GM23338 (cell line): ENCODE measurements around the gene CCIN.

Experiments
- POLR2AphosphoS5 ChIP-seq: IDR thresholded peaks from 2 replicates; pipeline ENCODE4 v1.6.1; 2016; ENCODE audit warnings: antibody characterized with exemption, low read depth
- TF ChIP-seq, protein P1 (sequence below), 2 experiments: fragments of 200-600 bp in 1 of 2; sonication (generic) in 1 of 2; conservative IDR thresholded peaks; 2 replicates each; pipeline versions ENCODE4 v1.5.1 to v1.6.1; 2016 to 2017; ENCODE audit warnings: antibody characterized with exemption in 2 of 2, low read depth in 2 of 2, mild to moderate bottlenecking in 2 of 2, moderate library complexity in 1 of 2

- no peak for TF ChIP-seq POLR2AphosphoS5
- TF ChIP-seq, protein P1, sequence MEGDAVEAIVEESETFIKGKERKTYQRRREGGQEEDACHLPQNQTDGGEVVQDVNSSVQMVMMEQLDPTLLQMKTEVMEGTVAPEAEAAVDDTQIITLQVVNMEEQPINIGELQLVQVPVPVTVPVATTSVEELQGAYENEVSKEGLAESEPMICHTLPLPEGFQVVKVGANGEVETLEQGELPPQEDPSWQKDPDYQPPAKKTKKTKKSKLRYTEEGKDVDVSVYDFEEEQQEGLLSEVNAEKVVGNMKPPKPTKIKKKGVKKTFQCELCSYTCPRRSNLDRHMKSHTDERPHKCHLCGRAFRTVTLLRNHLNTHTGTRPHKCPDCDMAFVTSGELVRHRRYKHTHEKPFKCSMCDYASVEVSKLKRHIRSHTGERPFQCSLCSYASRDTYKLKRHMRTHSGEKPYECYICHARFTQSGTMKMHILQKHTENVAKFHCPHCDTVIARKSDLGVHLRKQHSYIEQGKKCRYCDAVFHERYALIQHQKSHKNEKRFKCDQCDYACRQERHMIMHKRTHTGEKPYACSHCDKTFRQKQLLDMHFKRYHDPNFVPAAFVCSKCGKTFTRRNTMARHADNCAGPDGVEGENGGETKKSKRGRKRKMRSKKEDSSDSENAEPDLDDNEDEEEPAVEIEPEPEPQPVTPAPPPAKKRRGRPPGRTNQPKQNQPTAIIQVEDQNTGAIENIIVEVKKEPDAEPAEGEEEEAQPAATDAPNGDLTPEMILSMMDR (conservative IDR thresholded peaks at IDR 0.05; ENCODE audit: low read depth in 2 of 2), result no peak
These were observed 40.0 kb upstream of the CCIN start for GRCh38 chr9:36129139-36129538.
